ENCODE measurements around the gene ZBTB3. TPM values are rescaled to one million over a fixed set of nuclear protein-coding genes. Genes with fewer than 3 reads are reported as not detected.
A peak's percentile ranks its signal among the peaks of the same experiment; 100 is the strongest.

ZBTB3 gene
- total RNA-seq, 1 experiment from 2014 or later: 82.3 TPM

DNA sequence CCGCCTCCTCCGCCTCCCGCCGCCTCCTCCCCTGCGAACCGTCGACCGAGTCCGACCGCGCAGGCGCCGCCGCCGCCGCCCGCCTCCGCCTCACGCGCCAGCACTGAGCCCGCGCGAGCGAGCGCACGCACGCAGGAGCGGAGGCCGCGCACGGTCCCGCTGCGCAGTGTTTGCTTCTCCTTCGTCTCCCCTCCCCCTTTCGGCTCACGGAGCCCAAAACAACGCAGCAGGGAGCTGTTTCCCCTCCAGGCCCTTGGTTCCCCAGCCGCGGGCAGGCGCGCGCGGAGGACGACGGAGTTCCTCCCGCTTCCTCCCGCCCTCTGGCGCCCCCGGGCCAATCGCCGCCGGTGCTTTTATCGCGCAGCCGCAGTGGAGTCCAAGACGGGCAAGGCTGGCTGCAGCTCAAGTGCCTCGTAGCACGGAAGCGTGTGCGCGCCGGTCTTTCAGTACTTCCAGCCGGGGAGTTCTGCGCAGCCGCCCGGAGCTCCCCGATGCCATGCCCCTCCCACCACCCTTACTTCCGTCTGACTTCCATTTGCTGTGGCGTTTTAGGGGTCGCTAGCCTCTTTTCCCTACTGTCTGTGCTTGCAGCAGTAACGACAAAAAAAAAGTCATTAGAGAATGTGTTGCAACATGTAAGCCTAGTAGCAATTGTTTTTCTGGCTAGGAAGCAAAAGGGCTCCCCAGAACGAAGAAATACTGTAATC lies 26.6 kb downstream of the ZBTB3 start, which contains the start of gene HNRNPUL2 (continued):
- TF ChIP-seq, protein P1, sequence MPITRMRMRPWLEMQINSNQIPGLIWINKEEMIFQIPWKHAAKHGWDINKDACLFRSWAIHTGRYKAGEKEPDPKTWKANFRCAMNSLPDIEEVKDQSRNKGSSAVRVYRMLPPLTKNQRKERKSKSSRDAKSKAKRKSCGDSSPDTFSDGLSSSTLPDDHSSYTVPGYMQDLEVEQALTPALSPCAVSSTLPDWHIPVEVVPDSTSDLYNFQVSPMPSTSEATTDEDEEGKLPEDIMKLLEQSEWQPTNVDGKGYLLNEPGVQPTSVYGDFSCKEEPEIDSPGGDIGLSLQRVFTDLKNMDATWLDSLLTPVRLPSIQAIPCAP (CRISPR knock-in tag; IDR thresholded peaks at IDR 0.05): peak; percentile 53; the same call in 1 of the 2 replicates
- no peak for TF ChIP-seq ZNF219 (CRISPR knock-in tag; IDR thresholded peaks at IDR 0.05; ENCODE audit: borderline replicate concordance)
- TF ChIP-seq NFE2L1 (CRISPR knock-in tag; IDR thresholded peaks at IDR 0.05): peak; percentile 87; the same call in 1 of the 2 replicates
- TF ChIP-seq, protein P2, sequence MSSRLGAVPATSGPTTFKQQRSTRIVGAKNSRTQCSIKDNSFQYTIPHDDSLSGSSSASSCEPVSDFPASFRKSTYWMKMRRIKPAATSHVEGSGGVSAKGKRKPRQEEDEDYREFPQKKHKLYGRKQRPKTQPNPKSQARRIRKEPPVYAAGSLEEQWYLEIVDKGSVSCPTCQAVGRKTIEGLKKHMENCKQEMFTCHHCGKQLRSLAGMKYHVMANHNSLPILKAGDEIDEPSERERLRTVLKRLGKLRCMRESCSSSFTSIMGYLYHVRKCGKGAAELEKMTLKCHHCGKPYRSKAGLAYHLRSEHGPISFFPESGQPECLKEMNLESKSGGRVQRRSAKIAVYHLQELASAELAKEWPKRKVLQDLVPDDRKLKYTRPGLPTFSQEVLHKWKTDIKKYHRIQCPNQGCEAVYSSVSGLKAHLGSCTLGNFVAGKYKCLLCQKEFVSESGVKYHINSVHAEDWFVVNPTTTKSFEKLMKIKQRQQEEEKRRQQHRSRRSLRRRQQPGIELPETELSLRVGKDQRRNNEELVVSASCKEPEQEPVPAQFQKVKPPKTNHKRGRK (CRISPR knock-in tag; IDR thresholded peaks at IDR 0.05; ENCODE audit: borderline replicate concordance): no peak
- 0 out of 2 replicates have a peak, but pooled peaks have one; percentile 41 for TF ChIP-seq ELF4 (CRISPR knock-in tag; IDR thresholded peaks at IDR 0.05; ENCODE audit: low read depth)
- TF ChIP-seq ZNF263 (CRISPR knock-in tag; IDR thresholded peaks at IDR 0.05; ENCODE audit: low read depth): 0 out of 2 replicates have a peak, but pooled peaks have one; percentile 17
- no peak for TF ChIP-seq PREB (CRISPR knock-in tag; IDR thresholded peaks at IDR 0.05; ENCODE audit: borderline replicate concordance)
- TF ChIP-seq SP1 (CRISPR knock-in tag; conservative IDR thresholded peaks at IDR 0.05): peak; percentile 76
- peak; percentile 7; the same call in 1 of the 2 replicates for TF ChIP-seq ZNF317 (CRISPR knock-in tag; IDR thresholded peaks at IDR 0.05; ENCODE audit: borderline replicate concordance, low read depth)
- TF ChIP-seq, protein P3, sequence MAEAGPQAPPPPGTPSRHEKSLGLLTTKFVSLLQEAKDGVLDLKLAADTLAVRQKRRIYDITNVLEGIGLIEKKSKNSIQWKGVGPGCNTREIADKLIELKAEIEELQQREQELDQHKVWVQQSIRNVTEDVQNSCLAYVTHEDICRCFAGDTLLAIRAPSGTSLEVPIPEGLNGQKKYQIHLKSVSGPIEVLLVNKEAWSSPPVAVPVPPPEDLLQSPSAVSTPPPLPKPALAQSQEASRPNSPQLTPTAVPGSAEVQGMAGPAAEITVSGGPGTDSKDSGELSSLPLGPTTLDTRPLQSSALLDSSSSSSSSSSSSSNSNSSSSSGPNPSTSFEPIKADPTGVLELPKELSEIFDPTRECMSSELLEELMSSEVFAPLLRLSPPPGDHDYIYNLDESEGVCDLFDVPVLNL (CRISPR knock-in tag; IDR thresholded peaks at IDR 0.05; ENCODE audit: borderline replicate concordance, low read depth): peak; percentile 81; the same call in 1 of the 2 replicates
- TF ChIP-seq SOX15 (CRISPR knock-in tag; IDR thresholded peaks at IDR 0.05): no peak
- TF ChIP-seq ETV6 (CRISPR knock-in tag; IDR thresholded peaks at IDR 0.05): peak; percentile 96
- TF ChIP-seq ERG (CRISPR knock-in tag; IDR thresholded peaks at IDR 0.05): no peak
- TF ChIP-seq, protein P4, sequence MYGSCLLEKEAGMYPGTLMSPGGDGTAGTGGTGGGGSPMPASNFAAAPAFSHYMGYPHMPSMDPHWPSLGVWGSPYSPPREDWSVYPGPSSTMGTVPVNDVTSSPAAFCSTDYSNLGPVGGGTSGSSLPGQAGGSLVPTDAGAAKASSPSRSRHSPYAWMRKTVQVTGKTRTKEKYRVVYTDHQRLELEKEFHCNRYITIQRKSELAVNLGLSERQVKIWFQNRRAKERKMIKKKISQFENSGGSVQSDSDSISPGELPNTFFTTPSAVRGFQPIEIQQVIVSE (CRISPR knock-in tag; IDR thresholded peaks at IDR 0.05; ENCODE audit: borderline replicate concordance): no peak
- TF ChIP-seq ZNF671 (CRISPR knock-in tag; IDR thresholded peaks at IDR 0.05): no peak
- no peak for TF ChIP-seq SMAD3 (CRISPR knock-in tag; IDR thresholded peaks at IDR 0.05; ENCODE audit: borderline replicate concordance)
- no peak for TF ChIP-seq ZBTB21 (CRISPR knock-in tag; IDR thresholded peaks at IDR 0.05; ENCODE audit: borderline replicate concordance)
- no peak; the same call in 1 of the 2 replicates for TF ChIP-seq KAT7 (CRISPR knock-in tag; IDR thresholded peaks at IDR 0.05; ENCODE audit: borderline replicate concordance)
- TF ChIP-seq ZNF121 (CRISPR knock-in tag; IDR thresholded peaks at IDR 0.05): no peak
- TF ChIP-seq OVOL2 (CRISPR knock-in tag; IDR thresholded peaks at IDR 0.05; ENCODE audit: borderline replicate concordance): no peak; the same call in 1 of the 2 replicates
- TF ChIP-seq ZNF138 (CRISPR knock-in tag; conservative IDR thresholded peaks at IDR 0.05): no peak
- TF ChIP-seq CTCF (IDR thresholded peaks at IDR 0.05): no peak
- TF ChIP-seq MLX (CRISPR knock-in tag; IDR thresholded peaks at IDR 0.05): no peak
- TF ChIP-seq ZNF396 (CRISPR knock-in tag; IDR thresholded peaks at IDR 0.05; ENCODE audit: borderline replicate concordance): no peak
- TF ChIP-seq IRF2 (CRISPR knock-in tag; IDR thresholded peaks at IDR 0.05; ENCODE audit: borderline replicate concordance, low read depth): no peak
- TF ChIP-seq FOXP4 (CRISPR knock-in tag; IDR thresholded peaks at IDR 0.05): peak; percentile 73; the same call in 1 of the 2 replicates
- TF ChIP-seq RELA (CRISPR knock-in tag; IDR thresholded peaks at IDR 0.05; ENCODE audit: borderline replicate concordance): no peak

Data from WTC11 (cell line).